DND-41 (cell line): ENCODE data around the gene SART3.

Experiments
- ATAC-seq: fragments of 200-7000 bp; cut with Tn5 transposase; 3 replicates; pipeline ENCODE4 v1.9.1; 2021; ENCODE audit warnings: low read depth; ENCODE audit not compliant: insufficient read depth
- DNase-seq: peaks from one replicate; pipeline ENCODE4 v3.0.0-alpha.2; 2020
- H2AFZ ChIP-seq: 2 replicates; pipeline ENCODE4 v1.6.0; 2012; ENCODE audit warnings: low read depth, low read length
- H3K27ac ChIP-seq: 2 replicates; pipeline ENCODE4 v1.5.1; 2012; ENCODE audit warnings: low read length, inconsistent platforms
- H3K27me3 ChIP-seq: fragments of 200-600 bp; sonication (generic); 2 replicates; pipeline ENCODE4 v1.6.0; 2012; ENCODE audit warnings: low read length, mild to moderate bottlenecking, inconsistent platforms; ENCODE audit not compliant: insufficient read depth, poor library complexity
- H3K36me3 ChIP-seq: 2 replicates; pipeline ENCODE4 v1.5.1; 2012; ENCODE audit warnings: low read length, inconsistent platforms; ENCODE audit not compliant: insufficient read depth
- H3K4me1 ChIP-seq: 2 replicates; pipeline ENCODE4 v1.5.1; 2012; ENCODE audit warnings: mild to moderate bottlenecking, low read length; ENCODE audit not compliant: insufficient read depth
- H3K4me2 ChIP-seq: 2 replicates; pipeline ENCODE4 v1.6.0; 2012; ENCODE audit warnings: mild to moderate bottlenecking, moderate library complexity, low read length, inconsistent platforms; ENCODE audit not compliant: insufficient read depth
- H3K4me3 ChIP-seq, 2 experiments: fragments of 200-600 bp in 1 of 2; shearing (Covaris generic) in 1 of 2; 2 replicates each; pipeline ENCODE4 v1.5.1; 2012 to 2016; ENCODE audit warnings: inconsistent platforms in 2 of 2, low read length in 2 of 2, mild to moderate bottlenecking in 2 of 2, low read depth in 1 of 2, moderate library complexity in 1 of 2
- H3K79me2 ChIP-seq: 2 replicates; pipeline ENCODE4 v1.6.0; 2012; ENCODE audit warnings: low read length, inconsistent platforms; ENCODE audit not compliant: insufficient read depth
- H3K9ac ChIP-seq: 2 replicates; pipeline ENCODE4 v1.6.0; 2012; ENCODE audit warnings: low read depth, mild to moderate bottlenecking, inconsistent platforms, low read length, moderate library complexity
- H3K9me3 ChIP-seq: 2 replicates; pipeline ENCODE4 v1.5.1; 2012; ENCODE audit warnings: low read length, moderate library complexity, mild to moderate bottlenecking, inconsistent platforms; ENCODE audit not compliant: insufficient read depth, severe bottlenecking
- H4K20me1 ChIP-seq: 2 replicates; pipeline ENCODE4 v1.6.0; 2012; ENCODE audit warnings: low read length; ENCODE audit not compliant: insufficient read depth
- CTCF ChIP-seq: IDR thresholded peaks from 2 replicates; pipeline ENCODE4 v1.5.1; 2012; ENCODE audit warnings: borderline replicate concordance, low read length, moderate library complexity, mild to moderate bottlenecking; ENCODE audit not compliant: poor library complexity, severe bottlenecking; ENCODE audit errors: extremely low read depth
- EZH2 ChIP-seq: IDR thresholded peaks from 3 replicates; pipeline ENCODE4 v1.6.1; 2012; ENCODE audit warnings: borderline replicate concordance, low read depth, mild to moderate bottlenecking, moderate library complexity, low read length, inconsistent platforms; ENCODE audit not compliant: severe bottlenecking

The SART3 gene

GRCh38 chr12:108608616-108609015 lies 47.6 kb upstream of the SART3 start:
- TF ChIP-seq EZH2 (no peak), CTCF (no peak)
- no peaks in the 10 kb centered on the region for H3K36me3 ChIP-seq
- no peaks in the 10 kb centered on the region for H4K20me1 ChIP-seq
- no peak overlapping the region for H3K4me2 ChIP-seq
- no peak overlapping the region for H3K4me3 ChIP-seq
- no peak overlapping the region for H3K27ac ChIP-seq
- no peaks in the 10 kb centered on the region for H3K4me1 ChIP-seq
- H3K9me3 ChIP-seq, result no peaks in the 10 kb centered on the region
- H3K9ac ChIP-seq, result no peak overlapping the region
- no peaks in the 10 kb centered on the region for H3K79me2 ChIP-seq
- no peak for ATAC-seq
- DNase-seq, result no peak
- no peak overlapping the region for H2AFZ ChIP-seq
- no peaks in the 10 kb centered on the region for H3K27me3 ChIP-seq

- Histone ChIP-seq H3K27ac (no peak overlapping the region), H3K27me3 (no peaks in the 10 kb centered on the region), H3K4me2 (no peak overlapping the region), H3K79me2 (no peaks in the 10 kb centered on the region), H3K9ac (no peak overlapping the region), H3K9me3 (no peaks in the 10 kb centered on the region), H3K4me1 (no peaks in the 10 kb centered on the region), H2AFZ (no peak overlapping the region), H3K4me3 (no peak overlapping the region), H3K36me3 (no peaks in the 10 kb centered on the region), H4K20me1 (no peaks in the 10 kb centered on the region)
- DNase-seq, result no peak
- TF ChIP-seq CTCF, result no peak
- no peak for ATAC-seq
Observed at GRCh38 chr12:108607981-108608600, 47.1 kb upstream of the SART3 start.

- DNase-seq (no peak), ATAC-seq (no peak)
- no peaks in the 10 kb centered on the region for H3K27me3 ChIP-seq
- TF ChIP-seq CTCF (no peak), EZH2 (no peak)
- no peaks in the 10 kb centered on the region for H3K4me1 ChIP-seq
- no peak overlapping the region for H3K4me3 ChIP-seq
- H4K20me1 ChIP-seq, result no peaks in the 10 kb centered on the region
- H3K9ac ChIP-seq, result no peak overlapping the region
- no peak overlapping the region for H3K27ac ChIP-seq
- no peaks in the 10 kb centered on the region for H3K79me2 ChIP-seq
- H2AFZ ChIP-seq, result no peak overlapping the region
- H3K9me3 ChIP-seq, result no peaks in the 10 kb centered on the region
- no peak overlapping the region for H3K4me2 ChIP-seq
- no peaks in the 10 kb centered on the region for H3K36me3 ChIP-seq
Observed at GRCh38 chr12:108606492-108606891, 45.5 kb upstream of the SART3 start.
